ENCODE data around the gene BSG. TPM values are rescaled to one million over a fixed set of nuclear protein-coding genes. Genes with fewer than 3 reads are reported as not detected.

Gene BSG
- total RNA-seq, 1 experiment from 2014 or later, result 823 TPM

DNA sequence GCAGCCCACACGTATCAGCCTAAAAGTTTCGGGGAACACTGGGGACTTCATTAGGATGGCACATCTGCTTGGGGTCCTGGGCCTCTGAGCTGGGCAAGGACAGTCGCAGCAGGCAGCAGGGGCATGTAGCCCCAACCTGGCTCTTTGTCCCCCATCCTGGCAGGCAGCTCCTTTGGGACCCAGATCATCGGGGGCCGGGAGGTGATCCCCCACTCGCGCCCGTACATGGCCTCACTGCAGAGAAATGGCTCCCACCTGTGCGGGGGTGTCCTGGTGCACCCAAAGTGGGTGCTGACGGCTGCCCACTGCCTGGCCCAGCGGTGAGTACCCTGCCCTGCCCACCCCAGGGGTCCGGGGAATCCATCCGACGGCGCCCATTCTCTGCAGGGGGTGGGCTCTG is 25.3 kb upstream of the BSG start:
- Histone ChIP-seq H3K36me3 (ENCODE audit: low read depth) (no peaks in the 10 kb centered on the region), H3K9me2 (ENCODE audit: insufficient read depth) (no peaks in the 10 kb centered on the region), H3F3A (ENCODE audit: insufficient read depth, low read depth) (peaks cover 6% of the 10 kb centered on the region; the same call in 1 of the 2 replicates), H3K27me3 (ENCODE audit: insufficient read depth, low read depth) (no peaks in the 10 kb centered on the region), H3K79me2 (ENCODE audit: low read depth) (no peaks in the 10 kb centered on the region), H3K27ac (no peak overlapping the region), H3K4me1 (replicated peaks; ENCODE audit: insufficient read depth) (no peaks in the 10 kb centered on the region), H4K20me1 (ENCODE audit: insufficient read depth) (no peaks in the 10 kb centered on the region), H2AFZ (no peak overlapping the region), H3K4me3 (no peak overlapping the region), H3K4me2 (no peak overlapping the region), H3K9me3 (ENCODE audit: insufficient read depth, low read depth) (no peaks in the 10 kb centered on the region)
- TF ChIP-seq, protein P1, sequence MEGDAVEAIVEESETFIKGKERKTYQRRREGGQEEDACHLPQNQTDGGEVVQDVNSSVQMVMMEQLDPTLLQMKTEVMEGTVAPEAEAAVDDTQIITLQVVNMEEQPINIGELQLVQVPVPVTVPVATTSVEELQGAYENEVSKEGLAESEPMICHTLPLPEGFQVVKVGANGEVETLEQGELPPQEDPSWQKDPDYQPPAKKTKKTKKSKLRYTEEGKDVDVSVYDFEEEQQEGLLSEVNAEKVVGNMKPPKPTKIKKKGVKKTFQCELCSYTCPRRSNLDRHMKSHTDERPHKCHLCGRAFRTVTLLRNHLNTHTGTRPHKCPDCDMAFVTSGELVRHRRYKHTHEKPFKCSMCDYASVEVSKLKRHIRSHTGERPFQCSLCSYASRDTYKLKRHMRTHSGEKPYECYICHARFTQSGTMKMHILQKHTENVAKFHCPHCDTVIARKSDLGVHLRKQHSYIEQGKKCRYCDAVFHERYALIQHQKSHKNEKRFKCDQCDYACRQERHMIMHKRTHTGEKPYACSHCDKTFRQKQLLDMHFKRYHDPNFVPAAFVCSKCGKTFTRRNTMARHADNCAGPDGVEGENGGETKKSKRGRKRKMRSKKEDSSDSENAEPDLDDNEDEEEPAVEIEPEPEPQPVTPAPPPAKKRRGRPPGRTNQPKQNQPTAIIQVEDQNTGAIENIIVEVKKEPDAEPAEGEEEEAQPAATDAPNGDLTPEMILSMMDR (conservative IDR thresholded peaks at IDR 0.05), result no peak
- no peak for TF ChIP-seq EZH2 (IDR thresholded peaks at IDR 0.05; ENCODE audit: low read depth)
- intact Hi-C loops (cut with micrococcal nuclease; ENCODE audit: unreplicated experiment), result no loop called here
- BruUV-seq (replicated peaks), result no TSS peak
- DNase-seq, result no peak
- CTCF ChIA-PET, result no interaction called here
- POLR2A ChIA-PET (ENCODE audit: unreplicated experiment), result no interaction called here

DNA sequence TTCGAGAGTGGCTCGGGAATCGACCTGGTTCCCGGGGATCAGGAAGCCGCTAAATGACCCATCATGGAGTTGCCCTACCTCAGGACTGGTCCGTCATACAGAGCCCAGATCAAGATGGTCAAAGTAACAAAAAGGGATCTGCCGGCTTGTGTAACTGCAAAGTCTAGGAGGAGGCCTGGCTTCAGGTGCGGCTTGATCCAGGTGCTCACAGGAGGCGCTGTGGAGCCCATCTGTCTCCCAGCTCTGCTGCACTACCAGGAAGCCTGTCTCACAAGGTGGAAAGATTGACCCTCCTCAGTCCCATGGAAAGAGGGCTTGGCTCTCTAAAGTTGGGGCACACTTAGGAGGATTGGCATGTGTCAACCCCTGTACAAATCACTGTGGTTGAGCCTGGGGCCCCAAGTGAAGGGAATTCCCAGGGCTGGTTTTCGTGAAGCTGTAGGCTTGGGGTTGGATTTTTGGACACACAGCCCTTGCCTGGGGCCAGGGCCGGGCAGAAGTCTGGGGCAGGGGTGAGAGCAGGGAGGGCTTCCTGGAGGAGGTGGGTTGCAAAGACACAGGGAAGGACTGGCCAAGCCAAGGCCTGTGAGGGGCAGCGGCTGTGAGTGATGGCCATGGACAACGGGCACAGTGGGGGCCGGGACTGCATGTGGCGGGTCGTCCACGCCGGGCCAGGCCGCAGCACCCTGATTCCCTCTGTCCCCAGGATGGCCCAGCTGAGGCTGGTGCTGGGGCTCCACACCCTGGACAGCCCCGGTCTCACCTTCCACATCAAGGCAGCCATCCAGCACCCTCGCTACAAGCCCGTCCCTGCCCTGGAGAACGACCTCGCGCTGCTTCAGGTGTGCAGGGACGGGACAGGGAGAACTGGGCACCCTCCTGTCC is 24.3 kb upstream of the BSG start:
- BruUV-seq (replicated peaks), result no TSS peak
- Histone ChIP-seq H3F3A (ENCODE audit: insufficient read depth, low read depth) (no peaks in the 10 kb centered on the region), H3K4me1 (replicated peaks; ENCODE audit: insufficient read depth) (no peaks in the 10 kb centered on the region), H2AFZ (no peak overlapping the region), H3K4me2 (no peak overlapping the region), H3K36me3 (ENCODE audit: low read depth) (no peaks in the 10 kb centered on the region), H3K27ac (no peak overlapping the region), H3K9me2 (ENCODE audit: insufficient read depth) (no peaks in the 10 kb centered on the region), H3K4me3 (no peak overlapping the region), H4K20me1 (ENCODE audit: insufficient read depth) (no peaks in the 10 kb centered on the region), H3K9me3 (ENCODE audit: insufficient read depth, low read depth) (no peaks in the 10 kb centered on the region), H3K79me2 (ENCODE audit: low read depth) (no peaks in the 10 kb centered on the region), H3K27me3 (ENCODE audit: insufficient read depth, low read depth) (no peaks in the 10 kb centered on the region)
- intact Hi-C loops (cut with micrococcal nuclease; ENCODE audit: unreplicated experiment), result no loop called here
- TF ChIP-seq, protein P1 (conservative IDR thresholded peaks at IDR 0.05), result no peak
- no peak for TF ChIP-seq EZH2 (IDR thresholded peaks at IDR 0.05; ENCODE audit: low read depth)
- ChIA-PET POLR2A (ENCODE audit: unreplicated experiment) (no interaction called here), CTCF (no interaction called here)
- no peak for DNase-seq

DNA sequence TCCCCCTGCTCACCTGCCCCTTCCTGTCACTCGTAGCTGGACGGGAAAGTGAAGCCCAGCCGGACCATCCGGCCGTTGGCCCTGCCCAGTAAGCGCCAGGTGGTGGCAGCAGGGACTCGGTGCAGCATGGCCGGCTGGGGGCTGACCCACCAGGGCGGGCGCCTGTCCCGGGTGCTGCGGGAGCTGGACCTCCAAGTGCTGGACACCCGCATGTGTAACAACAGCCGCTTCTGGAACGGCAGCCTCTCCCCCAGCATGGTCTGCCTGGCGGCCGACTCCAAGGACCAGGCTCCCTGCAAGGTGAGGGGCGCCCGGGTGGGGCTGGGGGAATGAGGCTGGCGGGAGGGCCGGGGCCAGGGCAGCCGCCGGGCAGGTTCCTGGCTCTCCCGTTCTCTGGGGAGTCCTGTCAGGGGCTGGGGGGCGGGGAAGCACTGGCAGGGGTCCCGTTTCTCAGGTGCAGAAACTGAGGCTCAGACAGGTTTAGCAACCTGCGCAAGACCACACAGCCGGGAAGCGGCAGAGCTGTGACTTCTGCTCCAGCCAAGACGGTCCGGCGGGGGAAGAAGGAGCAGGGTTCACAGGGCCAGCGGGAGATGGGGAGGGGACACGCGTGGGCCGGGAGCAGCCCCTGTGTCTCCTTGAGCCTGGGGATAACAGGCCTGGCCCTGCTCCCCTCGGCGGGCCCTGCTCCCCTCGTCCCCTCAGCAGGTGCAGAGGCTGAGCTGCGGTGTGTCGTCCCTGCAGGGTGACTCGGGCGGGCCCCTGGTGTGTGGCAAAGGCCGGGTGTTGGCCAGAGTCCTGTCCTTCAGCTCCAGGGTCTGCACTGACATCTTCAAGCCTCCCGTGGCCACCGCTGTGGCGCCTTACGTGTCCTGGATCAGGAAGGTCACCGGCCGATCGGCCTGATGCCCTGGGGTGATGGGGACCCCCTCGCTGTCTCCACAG is 23.2 kb upstream of the BSG start:
- no peaks in the 10 kb centered on the region for H3F3A ChIP-seq (ENCODE audit: insufficient read depth, low read depth)
- no peak overlapping the region for H3K4me3 ChIP-seq
- H3K9me3 ChIP-seq (ENCODE audit: insufficient read depth, low read depth), result no peaks in the 10 kb centered on the region
- POLR2A ChIA-PET (ENCODE audit: unreplicated experiment), result no interaction called here
- no peaks in the 10 kb centered on the region for H3K79me2 ChIP-seq (ENCODE audit: low read depth)
- H3K36me3 ChIP-seq (ENCODE audit: low read depth), result no peaks in the 10 kb centered on the region
- no peaks in the 10 kb centered on the region for H3K9me2 ChIP-seq (ENCODE audit: insufficient read depth)
- H3K4me2 ChIP-seq, result no peak overlapping the region
- DNase-seq, result no peak
- CTCF ChIA-PET, result no interaction called here
- TF ChIP-seq, protein P1 (conservative IDR thresholded peaks at IDR 0.05), result no peak
- TF ChIP-seq EZH2 (IDR thresholded peaks at IDR 0.05; ENCODE audit: low read depth), result no peak
- H3K27ac ChIP-seq, result no peak overlapping the region
- intact Hi-C loops (cut with micrococcal nuclease; ENCODE audit: unreplicated experiment), result no loop called here
- no peaks in the 10 kb centered on the region for H3K4me1 ChIP-seq (replicated peaks; ENCODE audit: insufficient read depth)
- no peaks in the 10 kb centered on the region for H4K20me1 ChIP-seq (ENCODE audit: insufficient read depth)
- H2AFZ ChIP-seq, result no peak overlapping the region
- BruUV-seq (replicated peaks), result no TSS peak
- H3K27me3 ChIP-seq (ENCODE audit: insufficient read depth, low read depth), result no peaks in the 10 kb centered on the region
